ENCODE results near the gene DYNLRB1. TPM values are rescaled to one million over a fixed set of nuclear protein-coding genes. Genes with fewer than 3 reads are reported as not detected.
A peak's percentile ranks its signal among the peaks of the same experiment; 100 is the strongest.

DYNLRB1 gene
- total RNA-seq, 1 donor from 2014 or later = 96.8 TPM

DNA sequence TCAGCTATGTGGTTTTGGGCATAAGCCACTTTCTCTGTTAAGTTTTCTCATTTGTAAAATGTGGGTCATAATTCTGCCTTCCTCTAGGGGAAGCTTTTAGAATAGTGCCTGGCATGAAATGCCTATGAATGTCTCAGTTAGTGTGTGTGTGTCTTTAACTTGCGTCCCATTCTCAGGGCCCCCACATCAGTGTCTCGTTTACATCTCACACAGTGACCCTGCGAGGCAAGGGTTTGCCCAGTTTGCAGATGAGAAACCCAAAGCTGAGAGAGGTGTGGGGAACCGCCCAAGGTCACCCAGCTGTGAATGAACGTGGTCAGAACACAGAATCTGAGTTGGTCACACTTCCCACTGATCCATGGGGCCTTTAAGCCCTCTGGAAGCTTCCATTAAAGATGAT is 14.1 kb downstream of the DYNLRB1 start:
- TF ChIP-seq CTCF (IDR thresholded peaks at IDR 0.05; ENCODE audit: unreplicated experiment) = no peak
- DNase-seq (ENCODE audit: low spot score) = no peak
- Mint-ChIP-seq H3K27me3 (ENCODE audit: unreplicated experiment) (peaks cover 6% of the 10 kb centered on the region), H3K4me1 (ENCODE audit: unreplicated experiment) (no peaks in the 10 kb centered on the region), H3K9me3 (ENCODE audit: unreplicated experiment) (no peaks in the 10 kb centered on the region), H3K4me3 (ENCODE audit: unreplicated experiment) (no peak overlapping the region), H3K27ac (ENCODE audit: unreplicated experiment) (no peak overlapping the region), H3K36me3 (ENCODE audit: low read depth, unreplicated experiment) (peaks cover 57% of the 10 kb centered on the region)

DNA sequence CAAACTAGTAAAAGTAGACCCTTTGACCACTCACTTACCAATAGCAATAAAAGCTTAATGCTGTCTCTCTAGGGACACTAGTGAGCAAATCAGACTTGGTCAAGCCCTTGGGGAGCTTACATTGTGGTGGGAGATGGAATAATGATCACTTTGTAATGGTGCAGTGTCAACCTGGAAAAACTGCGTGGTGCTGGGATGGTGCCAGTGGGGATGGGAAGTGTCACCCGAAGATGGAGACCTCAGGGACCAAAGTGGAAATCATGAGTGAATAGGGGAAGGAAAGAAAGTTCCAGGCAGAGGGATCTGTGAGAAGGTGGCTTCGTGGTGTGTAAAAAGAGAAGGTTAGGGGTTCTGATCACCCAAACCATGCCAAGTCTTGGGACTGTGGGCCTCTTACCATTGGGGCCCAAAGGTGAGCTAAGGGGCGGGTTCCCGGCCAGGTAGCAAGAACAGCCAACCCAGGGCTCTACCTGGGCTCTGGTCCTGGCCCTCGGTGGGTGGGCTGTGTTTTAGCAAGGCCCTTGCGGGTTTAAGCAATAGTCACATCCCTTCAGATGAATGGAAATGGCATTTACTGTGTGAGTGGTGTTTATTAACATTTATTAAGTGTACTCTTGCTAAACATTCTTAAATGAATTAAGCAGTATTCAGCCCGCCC is 15.5 kb downstream of the DYNLRB1 start:
- no peak overlapping the region for H3K27ac Mint-ChIP-seq (ENCODE audit: unreplicated experiment)
- H3K27me3 Mint-ChIP-seq (ENCODE audit: unreplicated experiment) = peaks cover 2% of the 10 kb centered on the region
- no peaks in the 10 kb centered on the region for H3K9me3 Mint-ChIP-seq (ENCODE audit: unreplicated experiment)
- peak overlapping the region; percentile 39 for H3K4me3 Mint-ChIP-seq (ENCODE audit: unreplicated experiment)
- DNase-seq (ENCODE audit: low spot score) = no peak
- H3K4me1 Mint-ChIP-seq (ENCODE audit: unreplicated experiment) = no peaks in the 10 kb centered on the region
- peaks cover 53% of the 10 kb centered on the region for H3K36me3 Mint-ChIP-seq (ENCODE audit: low read depth, unreplicated experiment)
- no peak for TF ChIP-seq CTCF (IDR thresholded peaks at IDR 0.05; ENCODE audit: unreplicated experiment)

DNA sequence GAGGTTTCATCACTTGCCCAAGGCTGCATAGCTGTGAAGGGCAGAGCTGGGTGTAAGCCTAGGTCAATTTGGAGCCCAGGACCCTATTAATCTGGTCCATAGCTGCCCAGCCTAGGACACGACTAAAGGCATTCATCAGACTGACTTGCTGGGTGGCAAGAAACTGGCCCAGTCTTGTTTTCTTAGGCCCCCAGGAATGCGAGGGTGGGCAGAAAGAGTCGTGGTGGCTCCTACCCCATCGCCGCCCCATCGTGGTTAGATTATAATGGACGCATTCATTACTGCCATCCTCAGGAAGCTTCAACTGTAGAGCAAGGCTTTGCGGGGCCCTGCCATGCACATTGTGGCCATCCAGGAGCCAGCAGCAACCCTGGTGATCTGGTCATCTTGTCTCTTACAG is 16.1 kb downstream of the DYNLRB1 start:
- Mint-ChIP-seq H3K4me3 (ENCODE audit: unreplicated experiment) (no peak overlapping the region), H3K27ac (ENCODE audit: unreplicated experiment) (no peak overlapping the region), H3K9me3 (ENCODE audit: unreplicated experiment) (no peaks in the 10 kb centered on the region), H3K36me3 (ENCODE audit: low read depth, unreplicated experiment) (peaks cover 53% of the 10 kb centered on the region), H3K27me3 (ENCODE audit: unreplicated experiment) (peaks cover 2% of the 10 kb centered on the region), H3K4me1 (ENCODE audit: unreplicated experiment) (no peaks in the 10 kb centered on the region)
- no peak for DNase-seq (ENCODE audit: low spot score)
- no peak for TF ChIP-seq CTCF (IDR thresholded peaks at IDR 0.05; ENCODE audit: unreplicated experiment)

GRCh38 chr20:34532756-34533155 is 16.5 kb downstream of the DYNLRB1 start:
- no peaks in the 10 kb centered on the region for H3K4me1 Mint-ChIP-seq (ENCODE audit: unreplicated experiment)

More at GRCh38 chr20:34532756-34533155, 16.5 kb downstream of the DYNLRB1 start:
- TF ChIP-seq CTCF (IDR thresholded peaks at IDR 0.05; ENCODE audit: unreplicated experiment) = no peak
- no peak overlapping the region for H3K4me3 Mint-ChIP-seq (ENCODE audit: unreplicated experiment)
- DNase-seq (ENCODE audit: low spot score) = no peak
- H3K27me3 Mint-ChIP-seq (ENCODE audit: unreplicated experiment) = peaks cover 2% of the 10 kb centered on the region
- peaks cover 52% of the 10 kb centered on the region for H3K36me3 Mint-ChIP-seq (ENCODE audit: low read depth, unreplicated experiment)
- H3K9me3 Mint-ChIP-seq (ENCODE audit: unreplicated experiment) = no peaks in the 10 kb centered on the region
- no peak overlapping the region for H3K27ac Mint-ChIP-seq (ENCODE audit: unreplicated experiment)

All from endothelial cell (in vitro differentiated cells).